Right hindlimb (tissue), 1 donor: ENCODE measurements around the gene GLS.

ENCODE experiments used
- DNase-seq: peaks from one replicate; pipeline ENCODE4 v3.0.0-alpha.2; 2018

GLS gene

DNA sequence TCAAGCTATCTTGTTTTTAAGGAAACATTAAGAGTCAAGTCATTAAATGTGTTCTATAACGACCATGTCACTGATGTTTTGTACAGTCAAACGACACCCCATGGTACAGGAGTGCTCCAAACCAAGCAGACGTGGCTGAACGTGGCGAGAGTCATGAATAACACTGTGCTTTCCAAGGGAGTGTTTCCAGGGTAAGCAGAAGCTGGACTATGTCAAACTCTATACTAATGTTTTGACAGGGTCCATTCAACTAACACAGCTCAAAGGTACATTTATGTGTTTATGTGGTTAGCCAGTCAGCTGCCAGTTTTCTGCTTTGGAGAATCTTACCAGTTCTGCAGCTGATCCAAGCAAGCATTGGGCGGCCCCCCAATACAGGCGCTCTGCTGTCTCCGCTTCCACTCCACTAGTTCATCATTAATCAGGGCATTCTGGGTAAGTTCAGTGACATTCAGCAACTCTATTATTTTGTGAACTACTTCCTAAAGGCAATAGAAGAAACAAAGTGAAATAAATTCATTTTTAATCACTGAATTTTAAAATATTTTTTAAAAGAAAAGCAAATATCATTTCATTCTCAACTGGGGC lies 117.0 kb downstream of the GLS start:
- no peak for DNase-seq

DNA sequence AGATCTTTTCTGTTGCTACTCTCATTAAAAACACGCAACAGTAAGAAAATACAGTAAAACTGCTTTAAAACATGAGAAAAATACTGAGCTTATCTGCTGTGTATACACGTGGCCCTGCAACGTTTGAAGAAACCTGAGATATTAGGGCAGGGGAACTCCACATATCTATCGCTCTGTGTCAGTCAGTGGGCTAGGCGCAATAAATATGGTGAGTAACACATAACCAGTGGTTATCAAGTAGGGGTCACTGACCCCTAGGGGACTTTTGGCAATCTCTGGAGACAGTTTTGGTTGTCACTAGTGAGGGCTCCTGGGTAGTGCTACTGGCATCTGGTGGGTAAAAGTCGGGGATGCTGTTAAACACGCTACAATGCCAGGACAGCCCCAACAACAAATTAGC lies 118.4 kb downstream of the GLS start:
- DNase-seq: no peak

DNA sequence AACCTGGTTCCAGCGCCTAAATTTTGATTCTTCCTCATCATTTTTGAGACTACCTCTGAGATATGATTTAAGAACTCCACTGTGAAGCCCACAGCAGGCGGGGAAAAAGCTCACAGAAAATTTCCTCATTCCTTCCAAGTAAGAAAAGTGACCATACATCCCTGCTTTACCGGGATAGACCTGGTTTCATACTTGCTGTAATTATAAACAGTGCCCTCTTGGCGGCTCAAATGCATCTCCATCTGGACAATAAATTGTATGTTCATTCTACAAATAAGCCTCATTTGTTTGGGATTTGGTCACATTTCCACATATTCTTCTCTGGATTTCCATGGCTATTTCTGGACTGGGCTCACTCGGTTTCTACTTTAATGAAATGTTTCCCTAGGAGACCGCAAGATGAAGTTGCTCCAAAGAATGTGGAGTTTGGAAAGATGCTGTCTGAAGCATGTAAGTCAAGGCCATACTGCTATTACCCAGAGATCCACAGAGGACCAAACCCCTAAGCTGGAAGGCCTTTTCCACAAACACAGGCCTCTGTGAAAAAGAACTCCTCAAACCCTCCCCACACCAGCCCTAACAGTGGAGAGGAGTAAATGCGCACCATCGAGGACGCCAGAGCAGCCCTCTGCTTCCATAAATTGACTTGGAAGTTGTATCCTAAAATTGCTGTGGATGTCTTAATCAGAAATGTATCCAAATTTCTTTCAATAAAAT lies 119.5 kb downstream of the GLS start:
- DNase-seq: no peak

DNA sequence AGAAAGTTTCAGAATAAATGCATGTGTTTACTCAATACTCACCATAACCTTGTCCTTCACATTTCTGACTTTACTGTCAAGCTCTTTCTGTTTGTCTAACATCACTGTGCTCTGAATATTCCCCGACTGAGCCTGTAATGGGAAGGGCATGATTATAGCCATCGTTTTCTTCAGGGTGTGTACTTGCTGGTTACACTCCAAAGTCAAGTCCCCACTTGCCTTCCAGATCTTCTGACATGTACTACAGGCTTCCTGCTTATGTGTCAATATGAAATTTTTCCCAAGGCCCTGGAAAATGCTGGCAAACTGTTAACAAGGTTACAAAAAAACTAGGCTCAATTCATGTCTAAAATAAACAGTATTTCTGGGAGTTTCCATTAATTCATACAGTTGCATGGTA lies 120.4 kb downstream of the GLS start:
- no peak for DNase-seq

DNA sequence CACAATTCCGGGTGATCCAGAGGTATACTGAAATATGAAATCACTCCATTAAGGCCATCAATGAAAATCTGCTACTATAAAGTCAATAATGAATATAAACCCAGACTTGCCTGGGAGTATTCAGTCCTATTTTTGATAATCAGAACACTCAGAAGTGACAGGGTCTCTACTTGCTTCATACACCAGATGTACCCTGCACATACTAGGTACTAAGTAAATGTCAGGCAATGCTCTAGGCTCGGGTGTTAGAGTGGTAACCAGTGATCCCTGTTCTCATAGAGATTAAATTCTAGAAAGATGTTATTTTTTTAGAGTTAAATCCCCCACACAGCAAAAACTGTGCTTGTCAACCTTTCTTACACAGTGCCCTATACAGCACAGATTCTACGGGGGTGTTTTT lies 121.0 kb downstream of the GLS start:
- no peak for DNase-seq

DNA sequence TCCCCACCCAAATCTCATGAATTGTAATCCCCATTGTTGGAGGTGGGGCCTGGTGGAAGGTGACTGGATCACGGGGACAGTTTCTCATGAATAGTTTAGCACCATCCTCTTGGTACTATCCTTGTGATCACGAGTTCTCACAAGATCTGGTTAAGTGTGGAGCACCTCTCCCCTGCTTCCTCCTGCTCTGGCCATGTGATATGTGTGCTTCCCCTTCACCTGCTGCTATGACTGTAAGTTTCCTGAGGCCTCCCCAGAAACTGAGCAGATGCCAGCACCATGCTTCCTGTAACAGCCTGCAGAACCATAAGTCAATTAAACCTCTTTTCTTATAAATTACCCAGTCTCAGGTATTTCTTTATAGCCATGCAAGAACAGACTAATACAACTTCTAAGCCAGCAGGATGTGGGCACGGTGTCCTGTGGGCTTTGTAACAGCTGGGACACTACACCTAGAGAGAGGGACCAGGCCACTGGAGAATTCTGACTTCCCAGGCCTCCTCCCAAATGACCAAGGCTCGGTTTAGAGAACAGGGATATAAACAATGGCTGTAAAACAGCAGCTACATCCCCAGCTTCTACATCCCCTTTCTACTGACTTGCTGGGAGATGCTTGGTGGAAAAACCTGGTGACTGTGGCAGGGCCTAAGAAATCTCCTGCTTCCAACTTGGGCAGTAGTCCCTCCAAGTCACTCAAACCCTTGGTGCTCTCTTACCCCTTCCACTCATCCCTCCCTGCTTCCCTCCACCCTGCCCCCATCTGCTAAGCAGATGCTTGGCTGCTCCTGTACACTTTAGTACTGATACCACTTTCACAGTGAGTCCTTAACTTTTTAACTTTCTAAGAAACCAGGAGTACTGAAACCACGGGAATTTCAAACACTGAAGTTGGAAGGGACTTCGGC lies 123.0 kb downstream of the GLS start:
- DNase-seq: no peak

DNA sequence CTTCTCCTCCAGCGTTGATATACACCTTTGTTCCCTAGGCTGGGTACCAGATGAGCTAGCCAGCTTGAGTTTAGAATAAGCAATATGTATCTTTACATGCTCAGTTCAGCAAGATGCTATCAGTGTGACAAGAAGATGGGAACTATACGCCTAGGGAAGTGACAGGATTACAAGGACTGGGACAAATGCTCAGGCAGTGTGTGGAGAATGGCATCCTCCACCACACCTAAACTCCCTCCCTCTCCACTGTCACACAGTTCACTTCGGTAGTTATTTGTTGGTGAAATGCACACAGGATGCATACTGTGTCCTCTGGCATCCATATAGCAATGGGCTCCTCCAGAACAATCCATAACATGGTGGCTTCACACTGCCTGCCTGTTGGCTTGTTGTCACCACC lies 125.7 kb downstream of the GLS start:
- no peak for DNase-seq

DNA sequence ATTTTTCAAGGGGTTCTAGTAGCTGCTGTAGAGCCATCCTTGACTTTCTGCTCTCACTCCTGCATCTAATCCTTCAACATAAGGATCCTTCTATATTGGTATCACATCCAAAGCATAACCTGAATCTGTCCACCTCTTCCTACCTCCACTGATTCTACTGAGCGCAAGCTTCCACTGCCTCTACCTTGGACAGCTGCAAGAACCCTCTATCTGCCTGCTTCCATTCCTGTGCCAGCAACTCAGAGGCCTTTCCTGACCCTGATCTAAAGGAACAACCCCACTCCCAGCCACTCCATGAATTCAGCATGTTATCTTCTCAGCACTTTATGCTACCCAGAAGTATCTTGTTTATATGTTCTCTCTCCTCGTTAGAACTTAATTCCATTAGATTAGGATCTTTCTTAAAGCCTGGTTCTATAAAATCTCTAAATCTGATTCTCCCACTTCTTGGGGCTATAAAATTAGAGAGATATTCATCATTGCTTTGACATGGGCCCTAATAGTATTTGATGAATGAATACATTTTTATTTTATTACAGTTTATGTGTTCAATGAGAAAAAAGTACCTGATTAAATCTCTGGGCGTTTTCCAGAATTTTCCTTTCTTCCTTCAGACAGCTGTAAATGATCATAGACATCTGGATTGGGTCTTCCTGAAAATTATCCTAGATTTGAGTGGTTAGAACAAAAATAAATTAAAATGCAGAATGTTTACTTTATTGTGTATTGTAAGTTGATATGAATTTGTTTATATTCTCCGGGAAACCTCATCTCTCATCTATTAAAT lies 126.6 kb downstream of the GLS start:
- DNase-seq: no peak

DNA sequence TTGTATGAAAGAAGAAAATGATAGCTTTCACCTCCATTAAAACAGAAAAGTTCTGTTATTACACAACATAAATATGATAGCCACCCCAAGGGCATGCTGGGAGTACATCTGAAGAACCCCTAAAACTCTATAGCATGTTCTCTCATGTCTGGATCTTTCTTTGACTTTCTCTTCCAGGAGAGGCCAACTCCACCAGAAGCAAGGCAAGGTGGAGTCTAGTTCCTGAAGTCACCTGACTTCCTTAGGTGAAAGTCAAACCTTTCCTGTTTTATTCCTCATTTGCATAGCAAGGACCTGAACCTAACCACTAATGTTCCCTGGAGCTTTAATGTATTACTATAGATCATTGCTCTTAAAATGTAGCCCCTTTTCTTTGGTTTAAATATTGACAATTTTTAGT lies 127.7 kb downstream of the GLS start:
- no peak for DNase-seq

DNA sequence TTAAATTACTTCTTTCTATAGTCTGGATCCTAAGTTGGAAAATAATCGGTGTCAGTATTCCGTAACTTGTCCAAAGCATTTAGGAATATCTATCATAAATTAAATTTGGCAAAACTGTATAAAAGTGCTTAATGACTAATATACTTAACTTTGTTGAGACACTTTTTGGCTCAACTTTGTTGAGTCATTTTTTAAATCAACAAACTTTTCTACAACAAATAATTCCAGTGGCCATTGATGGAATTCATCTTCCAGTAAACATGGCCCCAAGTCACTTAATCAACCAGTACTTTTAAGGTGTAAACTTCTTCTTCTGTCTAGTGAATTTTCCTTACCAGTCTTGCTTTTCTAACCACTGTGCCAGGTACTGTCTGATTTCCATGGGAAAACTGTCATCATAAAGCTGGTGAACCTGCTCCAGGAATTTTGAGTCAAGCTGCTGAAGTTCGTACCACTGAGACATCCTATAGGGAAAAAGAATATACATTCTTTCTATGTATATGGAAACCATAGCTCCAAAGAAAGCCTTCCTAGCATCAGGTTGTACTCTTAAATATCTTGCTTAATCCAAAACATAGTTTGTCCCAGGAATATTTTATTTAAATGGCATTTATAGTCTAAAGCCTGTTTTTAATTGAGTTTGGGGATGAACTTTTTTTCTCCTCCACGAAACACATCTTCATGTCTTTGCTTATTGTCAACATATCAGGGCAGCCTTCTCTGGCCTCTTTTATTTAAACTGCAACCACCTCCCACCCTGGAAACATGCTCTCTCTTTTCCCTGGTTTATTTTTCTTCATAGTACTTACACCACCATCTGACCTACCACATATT lies 129.1 kb downstream of the GLS start:
- DNase-seq: no peak

DNA sequence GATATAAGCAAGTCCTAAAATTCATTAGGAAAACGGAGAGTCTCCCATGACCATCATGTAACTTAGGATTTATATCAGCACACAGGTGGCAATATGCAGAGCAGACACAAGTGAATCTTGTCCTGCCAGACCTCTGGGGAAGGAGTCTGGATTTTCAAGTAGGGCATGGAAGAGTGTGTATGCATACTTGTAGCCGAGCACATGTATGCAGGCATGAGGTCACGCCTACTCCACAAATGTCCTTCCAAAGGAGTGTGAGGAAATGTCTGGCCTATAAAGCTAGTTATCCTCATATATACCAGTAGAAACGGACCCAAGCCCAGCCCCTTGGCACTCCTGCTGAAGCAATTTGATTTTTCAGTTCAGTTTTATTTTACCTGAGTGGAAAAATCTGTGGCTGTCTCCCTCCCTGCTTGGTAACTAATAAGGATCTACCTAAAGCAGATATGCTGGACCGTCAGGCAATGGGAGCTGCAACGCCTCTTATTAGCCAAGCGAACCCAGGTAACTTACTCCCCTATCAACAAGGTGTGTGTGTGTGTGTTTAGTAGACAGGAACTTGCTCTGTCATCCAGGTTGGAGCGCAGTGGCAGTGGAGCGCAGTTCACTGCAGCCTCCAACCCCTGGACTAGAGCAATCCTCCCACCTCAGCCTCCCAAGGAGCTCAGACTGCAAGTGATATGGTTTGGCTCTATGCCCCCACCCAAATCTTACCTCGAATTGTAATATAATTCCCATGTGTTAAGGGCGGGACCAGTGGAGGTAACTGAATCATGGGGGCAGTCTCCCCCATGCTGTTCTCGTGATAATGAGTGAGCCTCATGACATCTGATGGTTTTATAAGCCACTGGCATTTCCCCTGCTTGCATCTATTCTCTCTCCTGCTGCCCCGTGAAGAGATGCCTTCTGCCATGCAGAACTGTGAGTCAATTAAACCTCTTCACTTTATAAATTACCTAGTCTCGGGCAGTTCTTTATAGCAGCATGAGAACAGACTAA lies 130.6 kb downstream of the GLS start:
- no peak for DNase-seq

DNA sequence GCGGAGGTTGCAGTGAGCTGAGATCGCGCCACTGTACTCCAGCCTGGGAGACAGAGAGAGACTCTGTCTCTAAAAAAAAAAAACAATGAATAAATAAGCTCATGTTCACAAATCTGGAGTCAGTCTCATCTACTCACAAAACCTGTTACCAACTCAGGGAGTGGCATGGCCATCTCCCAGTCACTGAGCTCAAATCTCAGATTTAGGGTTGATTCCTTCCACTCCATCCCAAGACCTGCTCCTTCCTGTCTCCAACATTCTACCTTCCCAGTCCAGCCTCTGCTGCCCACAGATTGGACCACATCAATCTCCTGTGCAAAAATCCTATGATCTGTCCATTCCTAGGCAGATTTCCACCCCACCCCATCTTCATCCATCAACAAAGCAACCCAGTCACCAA lies 131.7 kb downstream of the GLS start:
- DNase-seq: no peak

DNA sequence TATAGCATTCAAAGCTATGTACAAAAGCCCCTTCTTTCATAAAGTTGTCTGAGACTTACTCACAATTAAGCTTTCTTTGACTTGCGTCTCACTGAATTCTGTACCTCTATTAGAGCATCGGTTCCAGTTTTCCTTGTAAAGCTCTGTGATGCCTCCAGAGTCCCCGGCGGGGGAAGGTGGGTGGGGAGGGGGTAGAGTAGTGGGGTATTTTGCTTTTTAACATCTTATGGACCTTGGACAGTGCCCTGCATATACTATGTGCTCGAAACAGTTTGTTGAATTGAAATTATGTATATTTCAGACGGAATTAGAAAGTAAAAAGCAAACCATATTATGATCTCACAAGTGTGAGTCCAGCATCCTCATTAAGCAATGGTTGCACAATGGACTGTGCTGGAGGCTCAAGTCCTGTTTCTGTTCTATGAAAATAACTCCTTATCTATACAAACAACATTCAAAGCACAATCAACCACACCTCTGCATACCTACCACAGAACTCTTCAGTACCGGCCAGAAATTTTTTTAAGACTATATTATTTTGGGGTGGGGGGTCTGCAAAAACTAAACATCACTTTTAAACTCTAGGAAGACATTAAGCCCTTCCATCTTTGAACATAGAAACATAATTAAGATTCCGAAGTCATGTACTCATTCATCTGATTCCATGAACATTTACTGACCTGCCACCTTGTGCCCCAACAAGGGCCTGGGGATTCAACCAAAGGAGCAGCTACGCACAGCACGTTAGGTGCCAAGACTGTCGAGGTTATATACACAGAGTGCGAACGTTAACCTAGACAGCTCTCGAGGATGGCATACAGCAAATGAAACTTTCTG lies 132.4 kb downstream of the GLS start:
- no peak for DNase-seq

DNA sequence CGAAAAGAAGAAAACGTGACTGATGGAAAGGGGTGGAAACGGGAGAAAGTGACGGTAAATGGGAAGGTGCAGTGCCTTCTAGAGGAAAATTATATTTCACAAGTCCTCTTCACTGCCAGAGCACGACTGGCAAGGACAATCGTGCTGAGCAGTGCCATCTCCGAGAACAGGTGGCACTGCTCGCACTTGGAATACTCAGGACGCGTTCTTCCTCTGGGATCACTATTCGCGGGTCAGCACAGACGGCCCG lies 133.0 kb downstream of the GLS start:
- DNase-seq: no peak

DNA sequence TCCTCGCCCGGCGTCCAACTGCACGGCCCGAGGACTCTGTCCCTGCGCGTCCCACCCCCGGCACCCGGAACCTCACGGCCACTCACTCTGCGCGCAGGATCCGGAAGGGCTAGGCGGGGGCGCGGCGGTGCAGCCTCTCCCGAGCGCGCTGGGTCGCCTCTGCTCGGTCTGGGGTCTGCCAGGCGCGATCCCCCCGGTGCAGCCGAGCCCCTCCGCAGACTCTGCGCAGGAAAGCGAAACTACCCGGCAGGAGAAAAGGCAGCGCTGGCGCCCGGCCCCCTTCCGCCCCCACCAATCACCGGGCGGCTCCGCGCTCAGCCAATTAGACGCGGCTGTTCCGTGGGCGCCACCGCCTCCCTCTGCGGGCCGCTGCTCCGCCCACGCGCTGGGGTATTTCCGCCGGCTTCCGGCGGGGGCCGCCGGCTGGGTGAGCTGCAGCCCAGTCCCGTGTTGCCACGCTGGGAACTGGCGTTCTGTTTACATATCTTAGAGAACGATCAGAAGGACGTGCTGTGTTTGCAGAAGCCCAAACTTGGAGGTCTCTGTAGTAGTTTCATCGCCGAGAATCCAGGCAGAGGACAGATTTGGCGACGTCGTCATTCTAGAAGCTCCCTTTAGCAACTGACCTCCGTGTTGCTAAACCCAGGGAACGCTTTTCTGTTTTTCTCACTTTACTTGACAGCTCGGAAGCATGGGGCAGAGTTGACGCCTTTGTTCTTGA lies 133.5 kb downstream of the GLS start, which contains the start of gene STAT1:
Gene STAT1, minus strand, starts transcription at position 240 of the 721 bp plus-strand sequence. CDS start 4,168 bp downstream, outside the sequence.
- DNase-seq: peak; percentile 96

DNA sequence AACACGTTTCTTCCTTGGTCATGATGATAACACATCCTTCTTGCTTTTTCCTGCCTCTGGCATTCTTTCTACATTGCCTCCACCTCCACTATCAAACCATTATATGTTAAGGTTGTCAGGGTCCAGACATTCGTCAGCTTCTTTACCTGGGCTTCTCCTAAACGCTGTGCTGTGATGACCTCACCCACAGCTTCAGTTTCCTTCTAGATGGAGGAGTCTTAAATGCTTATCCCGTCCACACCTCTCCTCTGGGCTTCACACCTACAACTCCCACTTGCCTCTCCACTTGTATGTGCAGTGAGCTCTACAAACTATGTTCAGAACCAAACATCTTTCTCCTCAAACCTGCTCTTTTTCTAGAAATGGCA lies 134.0 kb downstream of the GLS start:
- no peak for DNase-seq
